Gastroesophageal sphincter (tissue), 4 donors: Measurements from ENCODE around the gene CISH. TPM values are rescaled to one million over a fixed set of nuclear protein-coding genes. Genes with fewer than 3 reads are reported as not detected.

Experiments
- ATAC-seq: fragments of 150-250 bp; one replicate; pipeline ENCODE4 v1.9.1; 2016; ENCODE audit warnings: mild to moderate bottlenecking, moderate library complexity
- H3K27ac ChIP-seq, 4 donors: fragments of 200-600 bp; sonication (generic) in 3 of 4; 1 replicate in 3 of 4; 2 replicates in 1 of 4; pipeline ENCODE4 v1.5.1; 2016 to 2019
- H3K27me3 ChIP-seq: fragments of 200-600 bp; sonication (generic); one replicate; pipeline ENCODE4 v1.5.1; 2019
- H3K36me3 ChIP-seq, 2 donors: fragments of 200-600 bp; sonication (generic); one replicate each; pipeline ENCODE4 v1.5.1; 2019; ENCODE audit warnings: control low read depth in 1 of 2
- H3K4me1 ChIP-seq, 3 donors: fragments of 200-600 bp; sonication (generic); 1 replicate in 2 of 3; 2 replicates in 1 of 3; pipeline ENCODE4 v1.5.1; 2016 to 2019; ENCODE audit warnings: control low read depth in 2 of 3
- H3K4me3 ChIP-seq, 2 donors: fragments of 200-600 bp; sonication (generic); one replicate each; pipeline ENCODE4 v1.5.1; 2019; ENCODE audit warnings: mild to moderate bottlenecking in 1 of 2, moderate library complexity in 1 of 2
- H3K9me3 ChIP-seq, 3 donors: fragments of 200-600 bp; sonication (generic); one replicate each; pipeline ENCODE4 v1.5.1; 2017 to 2019; ENCODE audit warnings: control low read depth in 2 of 3
- CTCF ChIP-seq, 4 experiments: fragments of 200-600 bp in 2 of 4; fragments of 450-650 bp in 2 of 4; sonication (generic) in 1 of 4; IDR thresholded peaks; one replicate each; pipeline ENCODE4 v1.5.1; 2017 to 2019; ENCODE audit warnings: antibody characterized with exemption in 4 of 4, mild to moderate bottlenecking in 2 of 4, moderate library complexity in 2 of 4
- EP300 ChIP-seq: sonication (generic); formaldehyde crosslinking; IDR thresholded peaks from one replicate; pipeline ENCODE4 v1.6.1; 2017; ENCODE audit warnings: antibody characterized with exemption, mild to moderate bottlenecking
- POLR2A ChIP-seq, 2 donors: fragments of 450-650 bp; IDR thresholded peaks; one replicate each; pipeline ENCODE4 v1.6.1; 2017; ENCODE audit warnings: antibody characterized with exemption in 2 of 2, mild to moderate bottlenecking in 2 of 2, moderate library complexity in 1 of 2
- POLR2AphosphoS5 ChIP-seq: sonication (generic); formaldehyde crosslinking; IDR thresholded peaks from one replicate; pipeline ENCODE4 v1.6.1; 2017; ENCODE audit warnings: antibody characterized with exemption
- WGBS, 2 donors: methylation state at CpG; one replicate each; pipeline ENCODE4 v1.1.5; 2018; ENCODE audit warnings: low coverage in 1 of 2; 5-methylcytosine and 5-hydroxymethylcytosine counted together
- total RNA-seq, 4 donors: library from RNA; depleted of rRNA; stranded (reverse); fragments of >200 nt; gene quantifications; one replicate each; pipeline ENCODE4 v1.1.0, GENCODE V29; 2016

CISH gene
- total RNA-seq, 4 donors from 2014 or later: 0.99 to 9.3 (median 3.6) TPM

- no peak for TF ChIP-seq EP300
- no peak for TF ChIP-seq POLR2AphosphoS5
- TF ChIP-seq CTCF (IDR thresholded peaks at IDR 0.05): no peak
- no peak for TF ChIP-seq POLR2A (IDR thresholded peaks at IDR 0.05)
- Histone ChIP-seq H3K27me3 (no peaks in the 10 kb centered on the region), H3K36me3 (peaks cover 0 to 60% of the 10 kb centered on the region in 2 donors), H3K9me3 (no peaks in the 10 kb centered on the region), H3K4me1 (peaks cover 0 to 30% (median 15%) of the 10 kb centered on the region in 3 donors), H3K4me3 (no peak overlapping the region), H3K27ac (no peak overlapping the region)
- no peak for ATAC-seq
- 60 to 100% methylated on average over 1 of the region's 2 CpGs for WGBS, 2 donors
Observed at GRCh38 chr3:50563867-50564266, 47.7 kb downstream of the CISH start.

GRCh38 chr3:50562861-50563260, 48.7 kb downstream of the CISH start:
- Histone ChIP-seq H3K4me3 (no peak overlapping the region), H3K4me1 (peaks cover 0 to 22% (median 10%) of the 10 kb centered on the region in 3 donors), H3K36me3 (peaks cover 0 to 63% of the 10 kb centered on the region in 2 donors), H3K27me3 (no peaks in the 10 kb centered on the region), H3K27ac (no peak overlapping the region), H3K9me3 (no peaks in the 10 kb centered on the region)
- TF ChIP-seq POLR2A (IDR thresholded peaks at IDR 0.05): no peak
- no peak for TF ChIP-seq CTCF (IDR thresholded peaks at IDR 0.05)
- no peak for TF ChIP-seq EP300
- no peak for TF ChIP-seq POLR2AphosphoS5
- 60 to 76% methylated on average over 1 to 2 of the region's 2 CpGs for WGBS, 2 donors
- no peak for ATAC-seq

- Histone ChIP-seq H3K36me3 (peaks cover 0 to 54% of the 10 kb centered on the region in 2 donors), H3K9me3 (no peaks in the 10 kb centered on the region), H3K27me3 (peaks cover 7% of the 10 kb centered on the region), H3K4me3 (no peak overlapping the region), H3K27ac (no peak overlapping the region), H3K4me1 (no peaks in the 10 kb centered on the region)
- no peak for ATAC-seq
- no peak for TF ChIP-seq CTCF (IDR thresholded peaks at IDR 0.05)
- TF ChIP-seq EP300: no peak
- no peak for TF ChIP-seq POLR2AphosphoS5
- TF ChIP-seq POLR2A (IDR thresholded peaks at IDR 0.05): no peak
Observed at GRCh38 chr3:50559702-50560101, 51.9 kb downstream of the CISH start.

GRCh38 chr3:50557915-50558314, 53.7 kb downstream of the CISH start:
- H3K9me3 ChIP-seq: no peaks in the 10 kb centered on the region
- no peak overlapping the region for H3K4me3 ChIP-seq
- peaks cover 11% of the 10 kb centered on the region for H3K27me3 ChIP-seq
- no peak for TF ChIP-seq EP300
- H3K4me1 ChIP-seq: no peaks in the 10 kb centered on the region
- ATAC-seq: no peak
- no CpG with 5 or more reads among the region's 7 CpGs for WGBS, 2 donors
- H3K27ac ChIP-seq: no peak overlapping the region
- H3K36me3 ChIP-seq: peaks cover 0 to 41% of the 10 kb centered on the region in 2 donors

GRCh38 chr3:50557106-50557505, 54.5 kb downstream of the CISH start:
- H3K9me3 ChIP-seq: no peaks in the 10 kb centered on the region

More at GRCh38 chr3:50557106-50557505, 54.5 kb downstream of the CISH start:
- Histone ChIP-seq H3K27me3 (peaks cover 12% of the 10 kb centered on the region), H3K36me3 (peaks cover 0 to 34% of the 10 kb centered on the region in 2 donors), H3K4me1 (no peaks in the 10 kb centered on the region), H3K27ac (no peak overlapping the region), H3K4me3 (no peak overlapping the region)
- ATAC-seq: no peak
- 80% methylated on average over 2 of the region's 8 CpGs; no CpG with 5 or more reads in 1 of the 2 donors for WGBS, 2 donors
- TF ChIP-seq EP300 (no peak), CTCF (IDR thresholded peaks at IDR 0.05) (no peak), POLR2A (IDR thresholded peaks at IDR 0.05) (no peak), POLR2AphosphoS5 (no peak)

Other genes starting within 250 kb of the CISH start
- 1 to 10 TPM in 1 of 4 donors, under 1 TPM in 3; 0.31 to 1.7 (median 0.66) TPM for gene CACNA2D2, start 108.1 kb downstream of the CISH start, total RNA-seq
- 10 to 100 TPM in 3 of 4 donors, 1 to 10 TPM in 1; 9.7 to 42.8 (median 25.3) TPM for gene C3orf18, start 44.0 kb downstream of the CISH start, total RNA-seq
- gene HEMK1, start 42.3 kb downstream of the CISH start, total RNA-seq: 10 to 100 TPM in 3 of 4 donors, 1 to 10 TPM in 1; 6.4 to 11.7 (median 11.4) TPM
- gene MAPKAPK3, start 5.4 kb upstream of the CISH start, total RNA-seq: 10 to 100 TPM; 18.7 to 30.2 (median 22.4) TPM
- gene DOCK3, start 63.2 kb upstream of the CISH start, total RNA-seq: 10 to 100 TPM in 1 of 4 donors, 1 to 10 TPM in 3; 5.5 to 10.0 (median 8.7) TPM